Left ventricle myocardium inferior (tissue), 1 donor: ENCODE data around the gene CLC. TPM values are rescaled to one million over a fixed set of nuclear protein-coding genes. Genes with fewer than 3 reads are reported as not detected.
"Not testable (repeated sequence)": the region's sequence is repeated elsewhere in the genome, so short reads cannot be mapped to it uniquely, and the experiment has no call there.

Source experiments
- DNase-seq: peaks from one replicate; pipeline ENCODE4 v3.0.0-alpha.2; 2020
- H3K27ac ChIP-seq: fragments of 200-600 bp; replicated peaks from 2 replicates; pipeline ENCODE4 v1.8.0; 2021
- H3K27me3 ChIP-seq: fragments of 200-600 bp; 2 replicates; pipeline ENCODE4 v1.8.0; 2021; ENCODE audit warnings: low read depth
- H3K36me3 ChIP-seq: fragments of 200-600 bp; 2 replicates; pipeline ENCODE4 v1.8.0; 2021
- H3K4me1 ChIP-seq: fragments of 200-600 bp; 2 replicates; pipeline ENCODE4 v1.8.0; 2021
- H3K4me3 ChIP-seq: fragments of 200-600 bp; 2 replicates; pipeline ENCODE4 v1.8.0; 2021; ENCODE audit warnings: mild to moderate bottlenecking, moderate library complexity
- H3K9me3 ChIP-seq: fragments of 200-600 bp; replicated peaks from 2 replicates; pipeline ENCODE4 v1.8.0; 2021
- intact Hi-C: fragments of 100-400 bp; cut with micrococcal nuclease; formaldehyde crosslinking; loops from one replicate; pipeline ENCODE4 v1.11.0; 2022
- total RNA-seq: library from RNA; stranded (reverse); fragmentation: NEBNext Ultra II Directional; extraction: Animal tissue kit (Norgen Biotek cat#: 25700); gene quantifications from one replicate; pipeline ENCODE4 v1.2.1, GENCODE V29; 2021
- TF ChIP-seq, protein P1 (sequence below): fragments of 200-600 bp; IDR thresholded peaks from 2 replicates; pipeline ENCODE4 v1.8.0; 2021; ENCODE audit warnings: antibody characterized with exemption, mild to moderate bottlenecking, borderline replicate concordance
- donor health status: DM: no; HTN: yes; CAD: no; lungs with severe emphysema.

CLC gene
- total RNA-seq, 1 donor from 2014 or later: not detected

GRCh38 chr19:39731685-39732084, 6.1 kb downstream of the CLC start:
- TF ChIP-seq, protein P1, sequence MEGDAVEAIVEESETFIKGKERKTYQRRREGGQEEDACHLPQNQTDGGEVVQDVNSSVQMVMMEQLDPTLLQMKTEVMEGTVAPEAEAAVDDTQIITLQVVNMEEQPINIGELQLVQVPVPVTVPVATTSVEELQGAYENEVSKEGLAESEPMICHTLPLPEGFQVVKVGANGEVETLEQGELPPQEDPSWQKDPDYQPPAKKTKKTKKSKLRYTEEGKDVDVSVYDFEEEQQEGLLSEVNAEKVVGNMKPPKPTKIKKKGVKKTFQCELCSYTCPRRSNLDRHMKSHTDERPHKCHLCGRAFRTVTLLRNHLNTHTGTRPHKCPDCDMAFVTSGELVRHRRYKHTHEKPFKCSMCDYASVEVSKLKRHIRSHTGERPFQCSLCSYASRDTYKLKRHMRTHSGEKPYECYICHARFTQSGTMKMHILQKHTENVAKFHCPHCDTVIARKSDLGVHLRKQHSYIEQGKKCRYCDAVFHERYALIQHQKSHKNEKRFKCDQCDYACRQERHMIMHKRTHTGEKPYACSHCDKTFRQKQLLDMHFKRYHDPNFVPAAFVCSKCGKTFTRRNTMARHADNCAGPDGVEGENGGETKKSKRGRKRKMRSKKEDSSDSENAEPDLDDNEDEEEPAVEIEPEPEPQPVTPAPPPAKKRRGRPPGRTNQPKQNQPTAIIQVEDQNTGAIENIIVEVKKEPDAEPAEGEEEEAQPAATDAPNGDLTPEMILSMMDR: no peak
- no peak for DNase-seq
- Histone ChIP-seq H3K27me3 (peaks cover 38% of the 10 kb centered on the region), H3K27ac (no peak overlapping the region), H3K4me1 (no peaks in the 10 kb centered on the region), H3K4me3 (no peak overlapping the region), H3K9me3 (no peaks in the 10 kb centered on the region), H3K36me3 (no peaks in the 10 kb centered on the region)
- intact Hi-C loops: no loop called here

DNA sequence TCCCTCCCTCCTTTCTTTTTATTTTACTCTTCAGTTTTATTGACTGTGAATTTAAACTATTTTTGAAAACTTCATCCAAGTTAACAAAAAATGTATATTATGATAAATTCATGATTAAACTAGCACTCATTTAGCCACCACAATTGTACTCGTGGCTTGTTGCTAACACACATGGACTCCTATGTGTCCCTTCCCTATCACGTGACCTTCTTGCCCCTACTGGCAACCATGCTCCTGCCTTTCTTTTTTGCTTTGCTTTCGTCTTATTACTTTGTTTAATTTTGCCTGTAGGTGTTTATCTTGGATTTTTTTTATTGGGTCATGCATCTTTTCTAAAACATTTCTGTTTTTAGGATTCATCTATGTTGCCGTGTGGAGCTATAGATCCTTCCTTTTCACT, 8.2 kb downstream of the CLC start:
- Histone ChIP-seq H3K27ac (no peak overlapping the region), H3K4me3 (no peak overlapping the region), H3K4me1 (no peaks in the 10 kb centered on the region), H3K36me3 (no peaks in the 10 kb centered on the region), H3K9me3 (no peaks in the 10 kb centered on the region), H3K27me3 (peaks cover 44% of the 10 kb centered on the region)
- intact Hi-C loops: no loop called here
- no peak for DNase-seq
- TF ChIP-seq, protein P1: no peak

- H3K4me3 ChIP-seq: no peak overlapping the region
- H3K9me3 ChIP-seq: no peaks in the 10 kb centered on the region
- TF ChIP-seq, protein P1: no peak
- H3K36me3 ChIP-seq: no peaks in the 10 kb centered on the region
- DNase-seq: no peak
- H3K4me1 ChIP-seq: no peaks in the 10 kb centered on the region
- peaks cover 47% of the 10 kb centered on the region for H3K27me3 ChIP-seq
- no peak overlapping the region for H3K27ac ChIP-seq
- intact Hi-C loops: no loop called here
These were observed 9.8 kb downstream of the CLC start for GRCh38 chr19:39728040-39728439.

DNA sequence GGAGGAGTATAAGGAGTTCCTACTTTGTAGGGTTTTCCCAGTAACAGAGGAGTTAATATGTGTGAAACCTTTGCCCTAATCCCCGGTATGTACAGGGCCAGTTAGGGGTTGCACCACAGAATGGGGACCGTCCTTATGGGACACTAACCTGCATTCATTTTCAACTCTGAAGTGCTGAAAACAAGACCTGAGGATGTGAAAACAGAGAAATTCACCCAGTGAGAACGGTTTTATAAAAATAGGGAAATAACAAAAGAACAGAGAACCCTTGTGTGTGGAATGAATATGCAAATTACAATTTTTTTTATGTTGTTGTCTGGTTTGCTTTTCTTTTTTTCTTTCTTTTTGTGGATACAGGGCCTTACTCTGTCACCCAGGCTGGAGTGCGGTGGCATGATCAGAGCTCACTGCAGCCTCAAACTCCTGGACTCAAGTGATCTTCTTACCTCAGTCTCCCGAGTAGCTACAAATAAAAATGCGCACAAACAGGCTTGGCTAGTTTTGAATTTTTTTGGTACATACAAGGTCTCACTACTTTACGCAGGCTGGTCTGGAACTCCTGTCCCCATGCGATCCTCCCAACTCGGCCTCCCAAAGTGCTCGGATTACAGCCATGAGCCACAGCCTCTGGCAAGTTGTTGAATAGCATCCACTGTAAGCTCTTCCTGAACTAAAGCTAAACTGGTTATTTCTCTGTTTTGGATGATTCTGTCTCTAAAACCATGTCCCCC, 10.6 kb downstream of the CLC start:
- intact Hi-C loops: no loop called here
- H3K4me3 ChIP-seq: no peak overlapping the region
- TF ChIP-seq, protein P1: no peak

GRCh38 chr19:39725995-39726394, 11.8 kb downstream of the CLC start:
- peaks cover 47% of the 10 kb centered on the region for H3K27me3 ChIP-seq
- TF ChIP-seq, protein P1: no peak
- intact Hi-C loops: no loop called here
- no peak overlapping the region for H3K4me3 ChIP-seq
- no peak for DNase-seq
- H3K9me3 ChIP-seq: no peaks in the 10 kb centered on the region
- no peaks in the 10 kb centered on the region for H3K4me1 ChIP-seq
- H3K27ac ChIP-seq: no peak overlapping the region
- no peaks in the 10 kb centered on the region for H3K36me3 ChIP-seq

More for the DNA sequence above, 10.6 kb downstream of the CLC start:
- Histone ChIP-seq H3K27ac (no peak overlapping the region), H3K27me3 (peaks cover 47% of the 10 kb centered on the region), H3K9me3 (no peaks in the 10 kb centered on the region), H3K36me3 (no peaks in the 10 kb centered on the region), H3K4me1 (no peaks in the 10 kb centered on the region)
- no peak for DNase-seq

- peaks cover 45% of the 10 kb centered on the region for H3K27me3 ChIP-seq
- DNase-seq, H3K36me3 ChIP-seq, H3K27ac ChIP-seq, H3K9me3 ChIP-seq, intact Hi-C loops, H3K4me1 ChIP-seq, H3K4me3 ChIP-seq: not testable (repeated sequence)
These were observed 17.7 kb downstream of the CLC start for GRCh38 chr19:39720144-39720543.
